Stimulated activated CD8-positive, alpha-beta memory T cell treated with anti-CD3 and anti-CD28 coated beads, Interleukin-15, amount 100 ng/mL, for 24 hours (primary cell): ENCODE results near the gene NFXL1.
"Not testable (repeated sequence)": the region's sequence is repeated elsewhere in the genome, so short reads cannot be mapped to it uniquely, and the experiment has no call there.

Source experiments
- DNase-seq: peaks from one replicate; pipeline ENCODE4 v3.0.0-alpha.2; 2020; ENCODE audit warnings: low read depth

Gene NFXL1

GRCh38 chr4:47914220-47914925 lies at the start of gene NFXL1:
TSS of gene NFXL1 (minus strand) at chr4:47914583. CDS start at chr4:47914203, 380 bp downstream.
- peak; percentile 77 for DNase-seq

DNA sequence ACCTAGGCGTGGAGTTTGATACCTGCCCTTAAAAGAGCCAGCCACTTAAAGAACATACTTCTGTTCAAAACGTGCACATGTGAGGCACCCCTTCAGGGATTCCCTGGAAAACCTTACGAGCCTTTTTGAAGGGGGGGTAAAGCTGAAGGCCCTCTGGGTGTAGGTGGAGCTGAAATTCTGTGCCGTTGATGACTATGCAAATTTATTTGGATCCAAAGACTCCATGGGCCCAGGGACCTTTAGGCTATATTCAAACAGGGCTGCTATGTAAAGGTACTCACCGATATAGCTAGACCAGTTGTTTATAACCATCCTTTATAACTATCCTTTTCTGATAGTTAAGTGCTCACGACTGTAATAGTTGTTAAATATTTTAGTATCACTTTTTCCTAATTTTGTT lies 40.3 kb upstream of the NFXL1 start:
- no peak for DNase-seq

DNA sequence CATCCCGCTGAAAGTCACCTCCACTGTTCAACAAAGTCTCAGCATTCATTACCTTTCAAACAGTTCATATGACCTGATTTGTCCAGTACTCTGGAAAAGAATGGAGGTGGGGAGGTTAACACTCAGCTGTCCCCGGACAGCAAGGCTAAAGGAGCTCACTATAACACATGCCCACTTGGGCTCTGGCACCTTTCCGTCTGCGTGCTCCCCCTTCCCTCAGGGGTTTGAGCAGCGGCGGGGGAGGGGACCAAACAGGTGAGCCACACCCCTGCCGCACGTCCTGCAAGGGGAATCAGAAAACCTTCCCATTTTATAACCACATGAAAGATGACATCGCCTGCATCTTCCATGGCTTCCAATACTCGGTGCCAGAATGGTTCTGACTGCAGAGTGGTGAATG lies 39.9 kb upstream of the NFXL1 start:
- no peak for DNase-seq

DNA sequence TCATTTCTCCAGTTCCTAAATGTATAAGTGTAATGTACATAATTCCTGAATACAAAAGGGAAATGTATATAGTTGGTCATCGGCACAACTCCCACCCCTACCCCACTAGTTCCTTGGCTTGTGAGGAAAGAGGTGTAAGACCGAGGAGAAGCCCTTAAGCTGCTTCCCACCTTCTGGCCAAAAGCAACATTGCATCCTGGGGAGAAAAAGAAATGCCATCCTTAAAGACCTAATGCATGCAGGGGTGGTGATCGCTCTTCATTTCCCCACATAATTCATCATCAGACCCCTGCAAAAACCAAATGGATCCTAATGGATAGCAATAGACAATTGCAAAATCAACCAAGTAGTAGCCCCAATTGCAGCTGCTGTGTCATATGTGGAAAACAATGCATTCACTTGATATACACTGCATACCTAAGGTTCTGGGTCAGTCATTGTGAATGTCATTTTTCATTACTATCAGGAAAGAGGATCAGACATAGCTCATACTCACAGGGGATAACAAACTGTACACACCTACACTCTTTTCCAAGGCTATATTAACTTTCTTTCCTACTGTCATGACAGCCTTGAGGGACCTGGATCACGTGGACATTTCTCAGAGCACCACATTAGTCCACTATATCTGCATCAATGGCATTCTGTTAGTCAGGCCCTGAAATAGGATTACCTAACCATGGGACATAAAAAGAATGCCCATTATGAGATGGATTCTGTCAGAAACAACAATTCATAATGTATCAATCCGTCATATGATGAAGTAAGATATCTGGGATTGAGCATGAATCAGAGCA lies 31.7 kb upstream of the NFXL1 start:
- no peak for DNase-seq

DNA sequence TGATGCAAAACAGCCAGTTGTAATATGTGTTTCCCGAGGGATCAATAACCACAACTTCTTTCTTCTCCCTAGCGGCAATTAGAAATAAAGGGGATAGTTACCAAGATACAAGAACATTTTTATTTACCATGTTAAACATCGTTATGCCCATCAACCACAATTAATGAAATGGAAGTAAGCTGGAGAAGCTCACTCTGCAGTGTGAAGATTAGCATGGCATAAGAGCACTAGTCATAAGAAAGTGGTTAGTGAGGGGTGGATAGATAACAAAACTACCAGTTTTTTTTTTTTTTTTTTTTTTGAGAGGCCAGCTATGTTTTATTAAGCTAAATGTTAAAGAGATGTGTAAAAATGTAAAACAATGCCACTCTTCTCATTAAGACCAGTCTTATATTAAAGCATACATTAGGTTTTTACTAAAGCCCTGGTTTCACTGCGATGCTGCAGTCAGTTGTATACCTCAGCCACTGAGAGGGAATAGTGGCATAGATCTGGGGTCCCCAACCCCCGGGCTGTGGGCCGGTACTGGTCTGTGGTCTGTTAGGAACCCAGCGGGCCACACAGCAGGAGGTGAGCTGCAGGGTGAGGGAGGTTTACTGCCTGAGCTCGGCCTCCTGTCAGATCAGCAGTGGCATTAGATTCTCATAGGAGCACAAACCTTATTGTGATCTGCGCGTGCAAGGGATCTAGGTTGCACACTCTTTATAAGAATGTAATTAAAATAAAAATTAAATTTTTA lies 27.9 kb upstream of the NFXL1 start:
- DNase-seq: no peak

GRCh38 chr4:47939456-47939855 lies 25.1 kb upstream of the NFXL1 start:
- no peak for DNase-seq

- DNase-seq: no peak
Observed at GRCh38 chr4:47936336-47936735, 22.0 kb upstream of the NFXL1 start.

GRCh38 chr4:47933840-47934239 lies 19.5 kb upstream of the NFXL1 start:
- no peak for DNase-seq

DNA sequence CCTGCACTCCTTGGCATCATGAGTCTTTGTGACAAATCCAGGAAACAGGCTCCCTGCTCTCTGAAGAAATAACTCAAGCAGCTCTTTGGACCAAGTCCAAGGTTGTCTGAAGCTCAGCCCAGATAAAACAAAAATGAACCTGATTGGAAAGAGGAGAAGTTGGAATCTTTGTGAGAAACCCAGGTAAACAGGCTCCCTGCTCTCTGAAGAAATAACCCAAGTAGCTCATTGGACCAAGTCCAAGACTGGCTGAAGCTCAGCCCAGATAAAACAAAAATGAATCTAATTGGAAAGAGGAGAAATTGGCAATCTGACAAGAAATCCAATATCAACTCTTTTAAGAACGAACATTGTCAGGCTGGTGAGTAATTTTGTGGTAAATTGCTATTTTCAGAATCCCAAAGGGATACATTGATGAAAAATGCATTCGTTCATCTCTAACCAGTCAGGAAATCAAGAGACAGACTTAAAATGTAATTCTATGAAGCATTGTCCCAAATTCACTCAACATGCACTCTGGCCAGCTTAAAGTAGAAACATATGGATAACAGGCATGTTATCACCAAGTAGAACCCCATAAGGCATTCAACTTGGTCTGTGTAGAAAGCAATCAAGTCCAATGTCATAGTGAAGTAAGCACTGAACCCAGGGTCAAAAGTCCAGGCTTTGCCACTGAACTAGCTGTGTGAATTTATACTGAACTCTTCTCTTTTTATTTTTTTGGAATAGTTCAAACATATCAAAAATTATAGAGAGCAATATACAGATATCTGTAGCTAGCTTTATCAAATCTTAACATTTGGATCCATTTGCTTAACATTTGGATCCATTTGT lies 16.8 kb upstream of the NFXL1 start:
- no peak for DNase-seq

GRCh38 chr4:47929682-47930201 lies 15.4 kb upstream of the NFXL1 start:
- no peak for DNase-seq

DNA sequence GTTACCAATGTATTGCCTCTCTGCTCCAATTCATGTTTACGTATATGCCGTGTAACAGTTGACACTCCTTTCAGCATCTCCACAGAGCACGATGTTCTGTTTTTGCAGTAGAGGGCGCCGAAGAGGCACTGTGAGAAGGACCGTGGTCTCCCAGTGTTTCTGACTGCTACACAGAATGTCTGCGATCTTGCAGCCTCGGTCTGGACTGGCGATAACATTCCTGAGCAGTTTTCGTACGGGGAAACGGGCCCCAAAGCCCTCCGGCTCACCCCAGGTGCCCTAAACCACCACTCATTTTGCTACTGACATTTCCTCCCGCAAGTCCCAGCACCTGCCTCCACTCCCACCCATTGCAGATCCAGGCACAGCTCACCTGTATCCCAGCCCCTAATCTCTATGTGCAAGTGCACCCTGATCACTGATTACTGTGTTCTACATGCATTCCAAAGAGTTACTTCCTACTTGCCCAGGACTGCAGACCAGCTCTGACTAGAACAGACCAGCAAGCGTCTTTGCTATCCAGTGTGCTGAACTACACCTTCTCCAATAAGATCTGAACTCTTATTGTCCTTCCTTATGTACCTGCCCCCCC lies 12.4 kb upstream of the NFXL1 start:
- DNase-seq: no peak

GRCh38 chr4:47923261-47923608 lies 8.9 kb upstream of the NFXL1 start:
- DNase-seq: not testable (repeated sequence)

GRCh38 chr4:47922436-47923260 lies 8.3 kb upstream of the NFXL1 start:
- DNase-seq: not testable (repeated sequence)

- not testable (repeated sequence) for DNase-seq
Observed at GRCh38 chr4:47917163-47917562, 2.8 kb upstream of the NFXL1 start.

DNA sequence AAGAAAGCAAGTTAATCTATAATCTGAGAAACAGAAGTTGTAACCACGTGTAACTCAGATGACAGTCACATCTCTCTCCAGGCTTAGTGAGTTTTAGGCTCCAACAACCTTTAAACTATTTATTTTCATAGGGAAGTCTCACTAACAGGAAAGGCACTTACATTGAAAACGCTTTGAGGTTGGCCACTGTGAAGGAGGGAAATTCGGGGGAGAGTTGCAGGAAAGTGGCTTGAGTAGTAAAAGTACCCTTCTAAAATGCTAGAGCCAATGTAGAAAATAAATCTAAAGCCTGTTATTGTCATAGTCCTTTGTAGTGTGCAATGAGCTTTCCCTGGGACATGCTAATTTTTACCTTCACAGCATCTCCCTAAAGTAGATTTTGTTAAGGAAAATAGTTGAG lies 995 bp upstream of the NFXL1 start:
- no peak for DNase-seq

DNA sequence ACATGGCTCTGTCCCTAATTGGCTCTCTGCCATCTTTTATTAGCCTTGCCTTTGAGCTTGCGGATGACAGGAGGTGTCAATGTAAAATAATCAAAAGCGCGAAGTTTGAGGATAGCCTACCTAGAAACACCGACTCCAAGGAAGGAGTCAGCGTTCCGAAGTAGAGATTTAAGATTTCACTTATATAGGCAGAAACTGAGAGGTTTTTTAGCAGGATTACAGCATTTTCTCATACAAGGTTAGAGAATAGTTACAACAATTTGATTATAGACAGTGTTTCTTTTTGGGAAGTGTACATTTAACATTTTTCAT lies 499 bp upstream of the NFXL1 start:
- no peak for DNase-seq

GRCh38 chr4:47913861-47914219 lies 543 bp downstream of the NFXL1 start:
- DNase-seq: peak; percentile 14

DNA sequence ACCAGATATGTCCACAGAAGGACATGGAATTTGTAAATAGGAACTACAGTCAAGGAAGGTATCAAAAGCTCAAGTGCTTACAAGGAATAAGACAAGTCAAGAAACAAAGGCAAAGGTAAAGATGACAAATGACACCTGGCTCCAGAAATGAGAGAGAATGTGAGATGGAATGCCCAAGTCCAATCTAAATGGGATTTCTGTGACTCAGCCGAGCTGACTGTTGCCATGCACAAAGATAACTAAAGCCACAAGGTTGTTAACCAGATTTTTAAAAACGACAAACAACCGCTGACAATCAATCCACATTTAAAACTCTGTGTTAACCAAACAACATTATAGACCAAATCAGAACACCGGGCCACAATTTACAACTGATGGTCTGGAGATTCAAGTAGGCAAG lies 1.1 kb downstream of the NFXL1 start:
- no peak for DNase-seq

- no peak for DNase-seq
Observed at GRCh38 chr4:47907089-47907646, 7.2 kb downstream of the NFXL1 start.

- DNase-seq: no peak
Observed at GRCh38 chr4:47899639-47900038, 14.7 kb downstream of the NFXL1 start.
